Suprapubic skin (tissue), 4 donors: ENCODE results near the gene SYNGR2.

Source experiments
- CTCF ChIP-seq, 2 donors: fragments of 200-600 bp in 1 of 2; fragments of 450-650 bp in 1 of 2; sonication (generic) in 1 of 2; IDR thresholded peaks; one replicate each; pipeline ENCODE4 v1.5.1; 2016 to 2019; ENCODE audit warnings: antibody characterized with exemption in 2 of 2, mild to moderate bottlenecking in 1 of 2, moderate library complexity in 1 of 2
- EP300 ChIP-seq: sonication (generic); formaldehyde crosslinking; IDR thresholded peaks from one replicate; pipeline ENCODE4 v1.6.1; 2017; ENCODE audit warnings: antibody characterized with exemption
- POLR2A ChIP-seq, 2 donors: fragments of 450-650 bp; IDR thresholded peaks; one replicate each; pipeline ENCODE4 v1.6.1; 2017; ENCODE audit warnings: antibody characterized with exemption in 2 of 2, mild to moderate bottlenecking in 2 of 2, moderate library complexity in 2 of 2
- POLR2AphosphoS5 ChIP-seq, 3 donors: sonication (generic); formaldehyde crosslinking; IDR thresholded peaks; one replicate each; pipeline ENCODE4 v1.6.1; 2017; ENCODE audit warnings: antibody characterized with exemption in 3 of 3

- TF ChIP-seq POLR2A (IDR thresholded peaks at IDR 0.05) (no peak), CTCF (IDR thresholded peaks at IDR 0.05) (no peak), EP300 (no peak), POLR2AphosphoS5 (IDR thresholded peaks at IDR 0.05) (no peak)
These were observed 13.2 kb upstream of the SYNGR2 start for GRCh38 chr17:78154903-78155811.
